GM23338 (cell line): ENCODE data around the gene KYNU. TPM values are rescaled to one million over a fixed set of nuclear protein-coding genes. Genes with fewer than 3 reads are reported as not detected.

Source experiments
- ATAC-seq: fragments of 200-7000 bp; cut with Tn5 transposase; 3 replicates; pipeline ENCODE4 v1.9.1; 2020
- DNase-seq: peaks from one replicate; pipeline ENCODE4 v3.0.0-alpha.2; 2015; ENCODE audit warnings: low spot score
- H2AFZ ChIP-seq: fragments of 200-600 bp; sonication (generic); 2 replicates; pipeline ENCODE4 v1.8.0; 2016; ENCODE audit warnings: antibody characterized with exemption, mild to moderate bottlenecking, moderate library complexity
- H3F3A ChIP-seq: fragments of 200-600 bp; sonication (generic); replicated peaks from 2 replicates; pipeline ENCODE4 v1.8.0; 2017; ENCODE audit warnings: antibody characterized with exemption, mixed run types, low read depth
- H3K27ac ChIP-seq: fragments of 200-600 bp; sonication (generic); 2 replicates; pipeline ENCODE4 v1.6.1; 2016; ENCODE audit warnings: low read depth
- H3K27me3 ChIP-seq: fragments of 200-600 bp; sonication (generic); 2 replicates; pipeline ENCODE4 v1.8.0; 2016; ENCODE audit warnings: mild to moderate bottlenecking, mixed run types, moderate library complexity; ENCODE audit not compliant: insufficient read depth
- H3K36me3 ChIP-seq: fragments of 200-600 bp; sonication (generic); 2 replicates; pipeline ENCODE4 v1.8.0; 2016; ENCODE audit warnings: mild to moderate bottlenecking; ENCODE audit not compliant: insufficient read depth
- H3K4me1 ChIP-seq: fragments of 200-600 bp; sonication (generic); 2 replicates; pipeline ENCODE4 v1.8.0; 2016; ENCODE audit warnings: mild to moderate bottlenecking, moderate library complexity; ENCODE audit not compliant: insufficient read depth
- H3K4me2 ChIP-seq: fragments of 200-600 bp; sonication (generic); 2 replicates; pipeline ENCODE4 v1.7.1; 2017; ENCODE audit warnings: mixed run types
- H3K4me3 ChIP-seq: fragments of 200-600 bp; sonication (generic); 2 replicates; pipeline ENCODE4 v1.6.1; 2016; ENCODE audit warnings: mixed run types
- H3K79me2 ChIP-seq: fragments of 200-600 bp; sonication (generic); replicated peaks from 2 replicates; pipeline ENCODE4 v1.8.0; 2017; ENCODE audit warnings: mild to moderate bottlenecking; ENCODE audit not compliant: insufficient read depth
- H3K9me2 ChIP-seq: fragments of 200-600 bp; sonication (generic); 2 replicates; pipeline ENCODE4 v1.8.0; 2017; ENCODE audit not compliant: insufficient read depth
- H4K20me1 ChIP-seq: fragments of 200-600 bp; sonication (generic); replicated peaks from 2 replicates; pipeline ENCODE4 v1.8.0; 2017; ENCODE audit warnings: mild to moderate bottlenecking; ENCODE audit not compliant: insufficient read depth
- H3K27ac Mint-ChIP-seq: 2 replicates; pipeline ENCODE4 v1.8.0; 2020; ENCODE audit warnings: inconsistent platforms, mild to moderate bottlenecking, moderate library complexity, mixed read lengths
- H3K27me3 Mint-ChIP-seq: 3 replicates; pipeline ENCODE4 v1.8.0; 2022; ENCODE audit warnings: low read depth, mild to moderate bottlenecking, moderate library complexity, mixed read lengths, inconsistent platforms; ENCODE audit not compliant: insufficient read depth, poor library complexity
- H3K36me3 Mint-ChIP-seq: 3 replicates; pipeline ENCODE4 v1.8.0; 2021; ENCODE audit warnings: low read depth, mild to moderate bottlenecking, inconsistent platforms, moderate library complexity, mixed read lengths
- H3K4me1 Mint-ChIP-seq: 3 replicates; pipeline ENCODE4 v1.8.0; 2020; ENCODE audit warnings: mild to moderate bottlenecking, inconsistent platforms, mixed read lengths
- H3K4me3 Mint-ChIP-seq: 3 replicates; pipeline ENCODE4 v1.8.0; 2021; ENCODE audit warnings: moderate library complexity, mild to moderate bottlenecking, inconsistent platforms, mixed read lengths
- H3K9me3 Mint-ChIP-seq: 3 replicates; pipeline ENCODE4 v1.8.0; 2020; ENCODE audit warnings: moderate library complexity, mild to moderate bottlenecking, inconsistent platforms, mixed read lengths
- CREB1 ChIP-seq: fragments of 250-450 bp; sonication (Bioruptor Pico); IDR thresholded peaks from 2 replicates; pipeline ENCODE4 v1.5.0; 2020; ENCODE audit warnings: low read depth, mild to moderate bottlenecking, moderate library complexity
- CTCF ChIP-seq, 2 experiments: fragments of 200-600 bp in 1 of 2; sonication (generic) in 1 of 2; conservative IDR thresholded peaks; 2 replicates each; pipeline versions ENCODE4 v1.5.1 to v1.6.1; 2016 to 2017; ENCODE audit warnings: antibody characterized with exemption in 2 of 2, low read depth in 2 of 2, mild to moderate bottlenecking in 2 of 2, moderate library complexity in 1 of 2
- ETS1 ChIP-seq: IDR thresholded peaks from 2 replicates; pipeline ENCODE4 v1.6.1; 2016; ENCODE audit warnings: antibody characterized with exemption
- EZH2 ChIP-seq: fragments of 200-600 bp; sonication (generic); IDR thresholded peaks from one replicate; pipeline ENCODE4 v1.8.0; 2017; ENCODE audit warnings: antibody characterized with exemption, mild to moderate bottlenecking, low read depth; ENCODE audit not compliant: unreplicated experiment
- EZH2phosphoT487 ChIP-seq: fragments of 200-600 bp; sonication (generic); IDR thresholded peaks from one replicate; pipeline ENCODE4 v1.8.1; 2018; ENCODE audit warnings: antibody characterized with exemption; ENCODE audit not compliant: unreplicated experiment
- JUNB ChIP-seq: IDR thresholded peaks from one replicate; pipeline ENCODE4 v1.6.1; 2016; ENCODE audit warnings: antibody characterized with exemption; ENCODE audit not compliant: unreplicated experiment
- NANOG ChIP-seq: IDR thresholded peaks from 2 replicates; pipeline ENCODE4 v1.6.1; 2016; ENCODE audit warnings: antibody characterized with exemption, borderline replicate concordance
- POLR2AphosphoS5 ChIP-seq: IDR thresholded peaks from 2 replicates; pipeline ENCODE4 v1.6.1; 2016; ENCODE audit warnings: antibody characterized with exemption, low read depth
- REST ChIP-seq: IDR thresholded peaks from one replicate; pipeline ENCODE4 v1.6.1; 2018; ENCODE audit warnings: antibody characterized with exemption; ENCODE audit not compliant: unreplicated experiment
- STAT1 ChIP-seq: IDR thresholded peaks from one replicate; pipeline ENCODE4 v1.6.1; 2016; ENCODE audit warnings: antibody characterized with exemption; ENCODE audit not compliant: unreplicated experiment
- ZNF114 ChIP-seq: fragments of 250-450 bp; sonication (Bioruptor Pico); IDR thresholded peaks from 2 replicates; pipeline ENCODE4 v1.5.0; 2020; ENCODE audit warnings: mild to moderate bottlenecking, moderate library complexity
- ZNF331 ChIP-seq: fragments of 250-450 bp; sonication (Bioruptor Pico); IDR thresholded peaks from 2 replicates; pipeline ENCODE4 v1.5.0; 2020; ENCODE audit warnings: low read depth, mild to moderate bottlenecking, moderate library complexity
- ZNF462 ChIP-seq: fragments of 250-450 bp; sonication (Bioruptor Pico); IDR thresholded peaks from 2 replicates; pipeline ENCODE4 v1.5.0; 2020; ENCODE audit warnings: mild to moderate bottlenecking, moderate library complexity
- polyA plus RNA-seq: library from polyadenylated mRNA; unstranded; fragments of >200 nt; fragmentation: Nextera tagmentation; extraction: Ambion mirVana; gene quantifications from 2 replicates; pipeline ENCODE4 v1.2.1, GENCODE V29; 2016
- total RNA-seq: library from RNA; depleted of rRNA; stranded (reverse); fragments of >200 nt; shearing (Covaris generic); gene quantifications from 2 replicates; pipeline ENCODE4 v1.2.3, GENCODE V29; 2014

Gene KYNU
- total and polyA plus RNA-seq, 2 experiments from 2014 or later: 0.03 to 0.21 TPM

GRCh38 chr2:143078104-143078503 is 200.6 kb downstream of the KYNU start:
- H3F3A ChIP-seq: no peaks in the 10 kb centered on the region
- H2AFZ ChIP-seq: no peak overlapping the region
- no peaks in the 10 kb centered on the region for H3K27me3 ChIP-seq
- H4K20me1 ChIP-seq: no peaks in the 10 kb centered on the region
- Mint-ChIP-seq H3K27ac (no peak overlapping the region), H3K4me3 (no peak overlapping the region), H3K4me1 (no peaks in the 10 kb centered on the region), H3K27me3 (no peaks in the 10 kb centered on the region), H3K9me3 (peaks cover 30% of the 10 kb centered on the region), H3K36me3 (peaks cover 13% of the 10 kb centered on the region; the same call in 2 of the 3 replicates)
- no peak overlapping the region for H3K27ac ChIP-seq
- no peaks in the 10 kb centered on the region for H3K79me2 ChIP-seq
- peaks cover 3% of the 10 kb centered on the region; the same call in 1 of the 2 replicates for H3K9me2 ChIP-seq
- H3K36me3 ChIP-seq: no peaks in the 10 kb centered on the region; the same call in 1 of the 2 replicates
- H3K4me3 ChIP-seq: no peak overlapping the region
- DNase-seq (no peak), ATAC-seq (no peak)
- no peaks in the 10 kb centered on the region for H3K4me1 ChIP-seq
- TF ChIP-seq POLR2AphosphoS5: no peak
- TF ChIP-seq ZNF331 (CRISPR knock-in tag): no peak
- no peak for TF ChIP-seq ETS1
- TF ChIP-seq CTCF (conservative IDR thresholded peaks at IDR 0.05; ENCODE audit: low read depth in 2 of 2): no peak
- no peak for TF ChIP-seq JUNB
- TF ChIP-seq EZH2phosphoT487: no peak
- no peak for TF ChIP-seq NANOG
- no peak for TF ChIP-seq ZNF114
- no peak for TF ChIP-seq EZH2
- no peak for TF ChIP-seq STAT1
- no peak for TF ChIP-seq ZNF462 (CRISPR knock-in tag)
- no peak for TF ChIP-seq CREB1 (CRISPR knock-in tag)
- no peak for TF ChIP-seq REST
- H3K4me2 ChIP-seq: no peak overlapping the region
